ENCODE data around the gene PTGR3. TPM values are rescaled to one million over a fixed set of nuclear protein-coding genes. Genes with fewer than 3 reads are reported as not detected.

Gene PTGR3
- total and polyA plus RNA-seq, 4 donors: 10.1 to 22.2 (median 21.4) TPM

DNA sequence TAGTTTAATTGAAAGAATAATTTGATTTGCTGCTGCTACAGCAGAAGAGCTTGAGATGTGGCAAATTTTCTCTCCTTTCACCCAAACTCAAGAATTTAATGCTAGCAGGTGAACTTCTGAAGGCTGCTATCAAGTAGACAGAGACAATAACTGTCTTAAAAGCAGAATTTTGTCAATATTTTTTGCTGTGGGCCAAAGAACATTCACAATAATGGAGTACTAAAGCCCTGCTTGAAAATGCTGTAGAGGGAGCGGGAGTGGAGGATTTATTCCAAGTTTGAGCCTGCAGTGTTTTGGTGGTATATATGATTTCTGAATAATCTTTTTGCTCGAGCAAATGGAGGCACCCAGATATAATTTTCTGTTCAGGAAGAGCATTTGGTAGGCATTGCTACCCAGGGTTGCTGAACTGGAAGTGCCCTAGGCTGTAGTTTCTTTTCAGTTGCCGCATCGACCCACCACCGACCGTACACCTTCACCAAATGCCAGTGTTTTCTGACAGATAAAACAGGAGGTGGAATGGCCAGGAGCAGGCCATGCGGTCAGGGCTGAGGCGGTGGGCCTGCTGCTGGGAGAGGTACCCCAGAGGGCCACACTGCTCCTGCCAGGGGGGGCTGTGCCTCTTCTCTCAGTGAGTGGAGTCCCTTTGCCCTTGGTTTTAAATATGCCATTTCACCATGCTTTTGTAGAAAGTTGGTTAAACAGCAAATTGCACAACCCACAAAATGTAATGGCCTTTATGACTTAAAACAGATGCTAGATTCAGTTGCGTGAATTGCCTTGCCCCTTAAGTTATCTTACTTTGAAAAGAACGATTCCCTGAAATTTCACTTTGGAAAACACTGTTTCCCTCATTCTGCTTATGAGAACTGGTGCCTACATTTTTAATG lies 38.0 kb upstream of the PTGR3 start:
- ATAC-seq (ENCODE audit: insufficient read depth, low FRiP score) (no peak), DNase-seq (peak in 2 of 3 donors; percentile 87)
- 52 to 64% methylated on average over 10 of the region's 10 CpGs for WGBS, 2 donors
- H3K4me3 ChIP-seq: no peak overlapping the region
- no peaks in the 10 kb centered on the region for H3K27me3 ChIP-seq (ENCODE audit: control insufficient read depth in 3 of 3, insufficient read depth in 3 of 3, low read length in 2 of 3)
- peak overlapping the region; percentile 71 to 79 for H3K27ac ChIP-seq (ENCODE audit: low read depth in 1 of 2, low read length in 1 of 2)
- TF ChIP-seq, protein P1, sequence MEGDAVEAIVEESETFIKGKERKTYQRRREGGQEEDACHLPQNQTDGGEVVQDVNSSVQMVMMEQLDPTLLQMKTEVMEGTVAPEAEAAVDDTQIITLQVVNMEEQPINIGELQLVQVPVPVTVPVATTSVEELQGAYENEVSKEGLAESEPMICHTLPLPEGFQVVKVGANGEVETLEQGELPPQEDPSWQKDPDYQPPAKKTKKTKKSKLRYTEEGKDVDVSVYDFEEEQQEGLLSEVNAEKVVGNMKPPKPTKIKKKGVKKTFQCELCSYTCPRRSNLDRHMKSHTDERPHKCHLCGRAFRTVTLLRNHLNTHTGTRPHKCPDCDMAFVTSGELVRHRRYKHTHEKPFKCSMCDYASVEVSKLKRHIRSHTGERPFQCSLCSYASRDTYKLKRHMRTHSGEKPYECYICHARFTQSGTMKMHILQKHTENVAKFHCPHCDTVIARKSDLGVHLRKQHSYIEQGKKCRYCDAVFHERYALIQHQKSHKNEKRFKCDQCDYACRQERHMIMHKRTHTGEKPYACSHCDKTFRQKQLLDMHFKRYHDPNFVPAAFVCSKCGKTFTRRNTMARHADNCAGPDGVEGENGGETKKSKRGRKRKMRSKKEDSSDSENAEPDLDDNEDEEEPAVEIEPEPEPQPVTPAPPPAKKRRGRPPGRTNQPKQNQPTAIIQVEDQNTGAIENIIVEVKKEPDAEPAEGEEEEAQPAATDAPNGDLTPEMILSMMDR (IDR thresholded peaks at IDR 0.05; ENCODE audit: control extremely low read depth, extremely low read depth): no peak
- peak overlapping the region in 1 of 2 donors; percentile 95 for H3K9ac ChIP-seq (ENCODE audit: insufficient read depth in 1 of 2, low read length in 2 of 2)
- H3K4me1 ChIP-seq (ENCODE audit: control insufficient read depth in 5 of 5, insufficient read depth in 5 of 5, low read length in 5 of 5): peaks cover 7 to 50% (median 21%) of the 10 kb centered on the region in 5 donors
- H3K9me3 ChIP-seq (ENCODE audit: control insufficient read depth in 4 of 4, insufficient read depth in 3 of 4, low read length in 3 of 4): no peaks in the 10 kb centered on the region
- H3K36me3 ChIP-seq (ENCODE audit: control insufficient read depth in 4 of 4, insufficient read depth in 4 of 4, low read length in 4 of 4): no peaks in the 10 kb centered on the region

DNA sequence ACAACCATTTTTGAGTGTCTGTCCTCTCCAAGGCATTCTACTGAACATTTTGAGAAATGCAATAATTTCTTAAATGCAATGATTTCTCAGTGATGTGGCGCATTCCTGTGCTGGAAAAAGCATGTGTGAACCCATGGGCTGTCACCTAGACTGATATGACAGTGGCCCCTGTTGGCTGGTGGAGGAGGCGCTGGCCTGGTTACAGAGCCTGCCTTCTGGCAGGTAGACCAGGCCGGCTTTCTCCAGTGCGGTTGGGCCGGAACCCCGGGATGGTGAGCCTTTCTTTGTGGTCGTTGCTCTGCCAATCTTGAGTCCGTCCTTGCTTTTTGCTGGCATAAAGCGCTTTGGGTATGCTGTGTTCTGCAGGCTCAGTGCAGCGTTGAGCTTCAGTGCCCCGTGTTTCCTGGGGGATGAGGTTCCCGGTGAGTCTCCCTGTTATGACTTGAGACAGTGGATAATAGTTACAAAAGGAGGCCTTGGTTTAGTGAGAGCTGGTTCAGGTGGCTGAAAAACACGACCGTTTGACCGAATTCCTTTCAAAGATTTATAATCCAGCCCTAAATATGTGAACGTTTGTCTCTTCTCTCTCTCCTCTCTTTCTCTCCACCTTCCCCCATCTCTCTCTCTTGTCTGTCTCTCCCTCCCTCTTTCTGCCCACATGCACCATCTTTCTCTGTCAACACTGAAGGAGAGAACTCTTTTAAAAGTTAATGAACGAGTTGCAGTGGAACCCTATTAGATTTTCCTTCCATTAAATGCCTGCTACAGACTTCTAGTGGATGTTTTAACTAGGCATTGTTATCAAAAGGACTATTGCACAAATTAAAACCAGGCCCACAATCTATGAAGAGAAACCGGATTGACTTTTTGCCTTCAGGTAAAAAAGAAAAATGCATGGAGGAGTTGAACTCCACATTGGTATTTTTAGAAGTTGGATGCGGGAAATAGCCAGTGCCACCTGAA lies 35.7 kb upstream of the PTGR3 start:
- Histone ChIP-seq H3K9ac (ENCODE audit: insufficient read depth in 1 of 2, low read length in 2 of 2) (no peak overlapping the region), H3K9me3 (ENCODE audit: control insufficient read depth in 4 of 4, insufficient read depth in 3 of 4, low read length in 3 of 4) (peaks cover 0 to 2% (median 0%) of the 10 kb centered on the region in 4 donors), H3K4me1 (ENCODE audit: control insufficient read depth in 5 of 5, insufficient read depth in 5 of 5, low read length in 5 of 5) (peaks cover 7 to 40% (median 18%) of the 10 kb centered on the region in 5 donors), H3K27ac (ENCODE audit: low read depth in 1 of 2, low read length in 1 of 2) (no peak overlapping the region), H3K27me3 (ENCODE audit: control insufficient read depth in 3 of 3, insufficient read depth in 3 of 3, low read length in 2 of 3) (no peaks in the 10 kb centered on the region), H3K4me3 (no peak overlapping the region), H3K36me3 (ENCODE audit: control insufficient read depth in 4 of 4, insufficient read depth in 4 of 4, low read length in 4 of 4) (peaks cover 0 to 6% (median 0%) of the 10 kb centered on the region in 4 donors)
- ATAC-seq (ENCODE audit: insufficient read depth, low FRiP score) (no peak), DNase-seq (no peak)
- TF ChIP-seq, protein P1 (IDR thresholded peaks at IDR 0.05; ENCODE audit: control extremely low read depth, extremely low read depth): no peak
- 91 to 93% methylated on average over 19 of the region's 19 CpGs for WGBS, 2 donors

DNA sequence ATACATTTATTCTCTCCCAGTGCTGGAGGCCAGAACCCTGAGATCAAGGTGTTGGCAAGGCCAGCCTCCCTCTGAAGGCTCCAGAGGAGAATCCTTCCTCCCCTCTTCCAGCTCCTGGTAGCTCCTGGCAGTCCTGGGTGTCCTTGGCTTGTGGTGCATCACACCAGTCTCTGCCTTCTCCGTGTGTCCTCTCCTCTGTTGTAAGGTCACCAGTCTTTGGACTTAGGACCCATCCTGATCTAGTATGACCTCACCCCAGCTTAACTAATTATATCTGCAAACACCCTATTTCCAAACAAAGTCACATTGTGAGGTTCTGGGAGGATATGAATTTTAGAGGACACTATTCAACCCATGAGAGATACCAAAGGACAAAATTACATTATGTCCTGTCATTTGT lies 32.8 kb upstream of the PTGR3 start:
- ATAC-seq (ENCODE audit: insufficient read depth, low FRiP score): no peak
- peaks cover 0 to 17% (median 9%) of the 10 kb centered on the region in 5 donors for H3K4me1 ChIP-seq (ENCODE audit: control insufficient read depth in 5 of 5, insufficient read depth in 5 of 5, low read length in 5 of 5)
- no peak overlapping the region for H3K27ac ChIP-seq (ENCODE audit: low read depth in 1 of 2, low read length in 1 of 2)
- peaks cover 0 to 8% (median 0%) of the 10 kb centered on the region in 4 donors for H3K36me3 ChIP-seq (ENCODE audit: control insufficient read depth in 4 of 4, insufficient read depth in 4 of 4, low read length in 4 of 4)
- no peak for DNase-seq
- peaks cover 0 to 2% (median 0%) of the 10 kb centered on the region in 4 donors for H3K9me3 ChIP-seq (ENCODE audit: control insufficient read depth in 4 of 4, insufficient read depth in 3 of 4, low read length in 3 of 4)
- WGBS, 2 donors: 98 to 100% methylated on average over 1 of the region's 1 CpG
- TF ChIP-seq, protein P1 (IDR thresholded peaks at IDR 0.05; ENCODE audit: control extremely low read depth, extremely low read depth): no peak
- no peak overlapping the region for H3K9ac ChIP-seq (ENCODE audit: insufficient read depth in 1 of 2, low read length in 2 of 2)
- H3K4me3 ChIP-seq: no peak overlapping the region
- H3K27me3 ChIP-seq (ENCODE audit: control insufficient read depth in 3 of 3, insufficient read depth in 3 of 3, low read length in 2 of 3): no peaks in the 10 kb centered on the region

Data from lung (tissue), 12 donors.